Natural killer cell (primary cell): ENCODE data around the gene PRDX1. TPM values are rescaled to one million over a fixed set of nuclear protein-coding genes. Genes with fewer than 3 reads are reported as not detected.

Experiments
- ATAC-seq, 3 donors: fragments of 150-1000 bp in 2 of 3; fragments of 200-7000 bp in 1 of 3; cut with Tn5 transposase; 1 replicate in 1 of 3; 2 replicates in 2 of 3; pipeline ENCODE4 v1.10.0; 2021; ENCODE audit warnings: mild to moderate bottlenecking in 2 of 3, moderate library complexity in 2 of 3
- DNase-seq, 2 donors: peaks; one replicate each; pipeline versions ENCODE4 v3.0.0 to v3.0.0-alpha.2; 2013 to 2021; ENCODE audit warnings: mixed read lengths in 1 of 2
- H3K27ac ChIP-seq: one replicate; pipeline ENCODE4 v1.5.1; 2013; ENCODE audit warnings: mild to moderate bottlenecking, low read length
- H3K27me3 ChIP-seq: one replicate; pipeline ENCODE4 v1.6.1; 2013; ENCODE audit warnings: low read length; ENCODE audit not compliant: control insufficient read depth, insufficient read depth
- H3K36me3 ChIP-seq: one replicate; pipeline ENCODE4 v1.6.1; 2013; ENCODE audit warnings: low read length; ENCODE audit not compliant: control insufficient read depth, insufficient read depth
- H3K4me1 ChIP-seq: one replicate; pipeline ENCODE4 v1.6.1; 2013; ENCODE audit warnings: low read length; ENCODE audit not compliant: control insufficient read depth, insufficient read depth
- H3K4me3 ChIP-seq: one replicate; pipeline ENCODE4 v1.5.1; 2013; ENCODE audit warnings: low read length
- H3K9me3 ChIP-seq: one replicate; pipeline ENCODE4 v1.6.1; 2013; ENCODE audit warnings: low read length; ENCODE audit not compliant: control insufficient read depth, insufficient read depth
- H3K27ac Mint-ChIP-seq, 2 donors: one replicate each; pipeline ENCODE4 v1.8.0; 2022; ENCODE audit warnings: mild to moderate bottlenecking in 2 of 2, mixed read lengths in 2 of 2, moderate library complexity in 1 of 2
- H3K27me3 Mint-ChIP-seq, 2 donors: one replicate each; pipeline ENCODE4 v1.8.0; 2022; ENCODE audit warnings: low read depth in 2 of 2, mixed read lengths in 2 of 2
- H3K36me3 Mint-ChIP-seq: one replicate; pipeline ENCODE4 v1.8.0; 2022; ENCODE audit warnings: mixed read lengths
- H3K4me1 Mint-ChIP-seq, 2 donors: one replicate each; pipeline ENCODE4 v1.8.0; 2022; ENCODE audit warnings: mixed read lengths in 2 of 2
- H3K4me3 Mint-ChIP-seq: one replicate; pipeline ENCODE4 v1.8.0; 2022; ENCODE audit warnings: mild to moderate bottlenecking, moderate library complexity, mixed read lengths
- H3K9me3 Mint-ChIP-seq, 2 donors: one replicate each; pipeline ENCODE4 v1.8.0; 2022; ENCODE audit warnings: mixed read lengths in 2 of 2
- CTCF ChIP-seq: fragments of 200-600 bp; IDR thresholded peaks from one replicate; pipeline ENCODE4 v1.8.0; 2022; ENCODE audit warnings: antibody characterized with exemption
- WGBS: methylation state at CpG from one replicate; pipeline ENCODE4 v1.1.7; 2013; ENCODE audit warnings: missing lambda C conversion rate; ENCODE audit not compliant: insufficient coverage; 5-methylcytosine and 5-hydroxymethylcytosine counted together
- intact Hi-C: fragments of 100-400 bp; cut with micrococcal nuclease; formaldehyde crosslinking; loops from one replicate; pipeline ENCODE4 v1.14.2; 2022
- total RNA-seq, 4 donors: library from RNA; stranded (reverse); fragments of 120-200 nt in 1 of 4; gene quantifications; one replicate each; pipeline versions ENCODE4 v1.2.3 to v1.2.4, GENCODE V29; 2013 to 2022

The PRDX1 gene
- total RNA-seq, 3 donors from 2014 or later (not counting 1 experiment from before 2014, with no cell fraction given), result 24.8 to 39.1 (median 30.6) TPM

DNA sequence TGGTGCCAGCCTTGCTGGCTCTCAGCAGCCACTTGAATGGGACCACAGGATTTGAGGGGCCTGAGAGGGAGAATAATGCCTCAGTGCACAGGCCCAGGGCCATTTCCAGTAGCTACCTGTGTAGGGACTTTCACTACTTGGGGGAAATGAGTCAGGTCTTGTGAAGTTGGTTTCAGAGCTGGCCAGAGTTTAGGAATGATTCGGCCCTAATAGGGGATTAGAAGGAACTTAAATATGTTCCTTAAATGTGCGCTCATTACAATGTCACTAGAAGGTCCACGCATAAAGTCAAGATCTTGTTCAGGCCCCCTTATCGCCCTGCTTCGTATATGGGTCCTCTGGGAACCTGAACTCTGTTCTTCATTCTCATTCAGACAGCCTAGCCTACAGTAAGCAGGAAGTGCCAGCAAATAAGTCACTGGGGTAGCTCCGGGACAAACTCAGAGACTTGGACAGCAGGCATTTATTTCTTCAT lies 23.4 kb upstream of the PRDX1 start:
- H3K27me3 Mint-ChIP-seq, result peaks cover 16 to 23% of the 10 kb centered on the region in 2 donors
- WGBS, result 49% methylated on average over 6 of the region's 6 CpGs
- H3K4me1 ChIP-seq, result peaks cover 36% of the 10 kb centered on the region
- peaks cover 7% of the 10 kb centered on the region for H3K27me3 ChIP-seq
- H3K4me1 Mint-ChIP-seq, result peaks cover 10 to 16% of the 10 kb centered on the region in 2 donors
- no peaks in the 10 kb centered on the region for H3K9me3 Mint-ChIP-seq
- no peak overlapping the region for H3K4me3 Mint-ChIP-seq
- no peak for TF ChIP-seq CTCF
- no peaks in the 10 kb centered on the region for H3K36me3 Mint-ChIP-seq
- ATAC-seq (no peak), DNase-seq (peak in 1 of 2 donors; percentile 25)
- peak overlapping the region; percentile 70 to 84 for H3K27ac Mint-ChIP-seq
- no peak overlapping the region for H3K27ac ChIP-seq
- intact Hi-C loops, result no loop called here
- no peaks in the 10 kb centered on the region for H3K36me3 ChIP-seq
- H3K4me3 ChIP-seq, result no peak overlapping the region
- H3K9me3 ChIP-seq, result no peaks in the 10 kb centered on the region

GRCh38 chr1:45544530-45544929 lies 22.8 kb upstream of the PRDX1 start:
- Mint-ChIP-seq H3K36me3 (no peaks in the 10 kb centered on the region), H3K27me3 (peaks cover 18 to 23% of the 10 kb centered on the region in 2 donors), H3K4me1 (peaks cover 10 to 16% of the 10 kb centered on the region in 2 donors), H3K27ac (peak overlapping the region; percentile 70 to 84), H3K9me3 (no peaks in the 10 kb centered on the region), H3K4me3 (no peak overlapping the region)
- H3K36me3 ChIP-seq, result no peaks in the 10 kb centered on the region
- H3K9me3 ChIP-seq, result no peaks in the 10 kb centered on the region
- 83% methylated on average over 4 of the region's 4 CpGs for WGBS
- DNase-seq (no peak), ATAC-seq (no peak)
- TF ChIP-seq CTCF, result no peak
- peaks cover 35% of the 10 kb centered on the region for H3K4me1 ChIP-seq
- H3K27me3 ChIP-seq, result peaks cover 7% of the 10 kb centered on the region
- H3K4me3 ChIP-seq, result no peak overlapping the region
- H3K27ac ChIP-seq, result no peak overlapping the region
- intact Hi-C loops, result no loop called here

- H3K36me3 Mint-ChIP-seq, result no peaks in the 10 kb centered on the region
- Histone ChIP-seq H3K4me3 (no peak overlapping the region), H3K27ac (peak overlapping the region; percentile 61), H3K4me1 (peaks cover 35% of the 10 kb centered on the region), H3K36me3 (no peaks in the 10 kb centered on the region), H3K9me3 (no peaks in the 10 kb centered on the region), H3K27me3 (peaks cover 7% of the 10 kb centered on the region)
- H3K27ac Mint-ChIP-seq, result peak overlapping the region; percentile 70 to 84
- intact Hi-C loops, result no loop called here
- H3K27me3 Mint-ChIP-seq, result peaks cover 18 to 23% of the 10 kb centered on the region in 2 donors
- H3K4me3 Mint-ChIP-seq, result peak overlapping the region; percentile 65
- WGBS, result 2% methylated on average over 8 of the region's 8 CpGs
- peak; percentile 95 to 98 (median 95) for ATAC-seq
- H3K4me1 Mint-ChIP-seq, result peaks cover 10 to 16% of the 10 kb centered on the region in 2 donors
- TF ChIP-seq CTCF, result no peak
- H3K9me3 Mint-ChIP-seq, result no peaks in the 10 kb centered on the region
- DNase-seq, result peak; percentile 57 to 94
Measured at GRCh38 chr1:45543581-45544417, 22.1 kb upstream of the PRDX1 start.
